ENCODE results near the gene HSD17B11.
"Not testable (repeated sequence)": the region's sequence is repeated elsewhere in the genome, so short reads cannot be mapped to it uniquely, and the experiment has no call there.

DNA sequence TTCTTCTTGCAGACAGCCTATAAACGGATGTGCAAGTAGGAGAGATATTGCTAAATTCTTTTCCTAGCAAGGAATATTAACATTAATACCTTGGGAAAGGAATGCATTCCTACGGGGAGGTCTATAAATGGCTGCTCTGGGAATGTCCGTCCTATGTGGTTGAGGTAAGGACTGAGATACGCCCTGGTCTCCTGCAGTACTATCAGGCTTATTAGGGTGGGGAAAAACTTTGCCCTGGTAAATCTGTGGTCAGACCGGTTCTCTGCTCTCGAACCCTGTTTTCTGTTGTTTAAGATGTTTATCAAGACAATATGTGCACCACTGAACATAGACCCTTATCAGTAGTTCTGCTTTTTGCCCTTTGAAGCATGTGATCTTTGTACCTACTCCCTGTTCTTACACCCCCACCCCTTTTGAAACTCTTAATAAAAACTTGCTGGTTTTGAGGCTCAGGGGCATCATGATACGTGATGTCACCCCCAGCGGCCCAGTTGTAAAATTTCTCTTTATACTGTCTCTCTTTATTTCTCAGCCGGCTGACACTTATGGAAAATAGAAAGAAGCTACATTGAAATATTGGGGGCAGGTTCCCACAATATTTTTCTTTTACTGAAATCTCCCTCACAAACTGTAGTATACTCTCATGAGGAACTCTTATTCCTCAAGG lies 6.4 kb downstream of the HSD17B11 start:
- not testable (repeated sequence) for TF ChIP-seq POLR2A (IDR thresholded peaks at IDR 0.05; ENCODE audit: low read length); GATA1 (IDR thresholded peaks at IDR 0.05; ENCODE audit: low read depth, low read length)

Measured in erythroblast (primary cell).